HG03521 (cell line): ENCODE data around the gene RRAGC.
A peak's percentile ranks its signal among the peaks of the same experiment; 100 is the strongest.

Source experiments
- ATAC-seq: cut with Tn5 transposase; IDR thresholded peaks from one replicate; pipeline ENCODE4 v1.9.1; 2021; ENCODE audit warnings: mild to moderate bottlenecking, moderate library complexity; ENCODE audit not compliant: unreplicated experiment

Gene RRAGC

GRCh38 chr1:38859561-38860453 is at the start of gene RRAGC:
RRAGC (minus strand) TSS chr1:38859772; CDS start chr1:38859646, 126 bp downstream.
- ATAC-seq: peak; percentile 95

DNA sequence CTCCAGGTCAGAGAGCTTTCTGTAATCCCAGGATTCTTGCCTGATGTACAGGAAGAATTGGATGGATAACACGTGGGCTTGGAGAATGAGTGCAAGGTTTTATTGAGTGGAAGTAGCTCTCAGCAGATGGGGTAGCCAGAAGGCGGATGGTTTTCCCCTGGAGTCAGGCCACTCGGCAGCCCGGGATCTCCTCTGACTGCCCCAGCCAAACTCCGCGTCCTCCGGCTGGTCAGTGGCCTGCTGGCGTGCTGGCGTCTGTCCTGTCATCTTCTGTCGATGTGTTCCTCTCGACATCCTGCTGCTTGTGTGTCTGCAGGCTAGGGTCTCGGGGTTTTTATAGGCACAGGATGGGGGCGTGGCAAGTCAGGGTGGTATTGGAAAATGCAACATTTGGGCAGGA is 49.2 kb upstream of the RRAGC start:
- ATAC-seq: no peak

DNA sequence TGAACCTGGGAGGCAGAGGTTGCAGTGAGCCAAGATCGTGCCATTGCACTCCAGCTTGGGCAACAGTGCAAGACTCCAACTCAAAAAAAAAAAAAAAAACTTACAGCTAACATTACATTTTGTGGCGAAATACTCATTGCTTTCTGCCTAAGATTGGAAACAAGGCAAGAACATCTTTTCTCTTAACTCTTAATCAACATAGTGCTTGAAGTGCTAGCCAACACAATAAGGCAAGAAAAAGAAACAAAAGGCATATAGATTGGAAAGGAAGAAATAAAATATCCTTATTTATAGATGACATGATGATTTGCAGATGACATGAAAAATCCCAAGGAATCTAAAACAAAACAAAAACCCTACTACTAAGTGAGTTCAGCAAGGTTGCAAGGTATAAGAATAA is 46.4 kb upstream of the RRAGC start:
- no peak for ATAC-seq

DNA sequence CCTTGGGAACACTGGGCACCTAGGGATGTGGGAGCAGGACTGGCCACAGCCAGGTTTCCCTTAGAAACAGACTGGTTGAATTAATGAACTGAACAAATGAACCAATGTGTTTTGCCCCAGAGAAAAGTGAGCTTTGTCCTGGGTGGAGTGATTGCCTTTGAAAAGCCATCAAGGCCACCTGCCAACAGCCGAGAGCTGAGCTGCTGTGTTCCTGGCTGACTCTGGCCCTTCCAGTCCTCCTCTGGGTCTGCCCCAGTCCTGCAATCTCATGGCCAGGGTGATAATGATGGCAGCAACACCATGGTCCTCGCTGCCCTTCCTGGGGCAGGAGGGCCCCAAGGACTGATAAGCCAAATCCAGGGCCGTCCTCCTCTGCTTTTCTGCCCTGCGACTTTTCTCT is 40.0 kb upstream of the RRAGC start:
- ATAC-seq: no peak

DNA sequence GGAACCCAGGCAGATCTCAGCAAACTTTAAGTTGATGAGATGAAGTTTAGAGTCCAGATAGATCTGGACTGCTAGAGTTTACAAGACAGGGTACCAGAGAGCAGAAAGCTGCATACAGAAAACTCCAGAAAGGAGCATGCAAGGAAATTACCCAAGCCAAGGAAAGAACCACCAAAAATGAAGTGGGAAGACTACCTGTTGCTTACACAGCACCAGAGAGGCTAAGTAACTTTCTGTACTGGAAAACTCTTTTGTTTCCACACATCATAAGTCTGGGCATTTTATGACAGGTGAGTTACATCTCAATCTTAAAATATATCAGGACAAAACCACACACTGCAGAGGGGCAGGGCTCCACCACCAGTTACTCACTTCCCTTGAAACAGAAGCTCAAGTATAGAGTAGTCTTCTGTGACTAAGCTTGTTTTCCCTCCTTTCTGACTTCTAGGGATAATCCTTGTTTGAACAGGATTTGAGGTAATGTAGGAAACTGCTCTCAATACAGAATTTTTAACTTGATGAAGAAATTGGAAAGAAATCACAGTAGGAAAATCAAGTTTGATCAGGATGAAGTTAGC is 39.2 kb upstream of the RRAGC start:
- ATAC-seq: no peak

DNA sequence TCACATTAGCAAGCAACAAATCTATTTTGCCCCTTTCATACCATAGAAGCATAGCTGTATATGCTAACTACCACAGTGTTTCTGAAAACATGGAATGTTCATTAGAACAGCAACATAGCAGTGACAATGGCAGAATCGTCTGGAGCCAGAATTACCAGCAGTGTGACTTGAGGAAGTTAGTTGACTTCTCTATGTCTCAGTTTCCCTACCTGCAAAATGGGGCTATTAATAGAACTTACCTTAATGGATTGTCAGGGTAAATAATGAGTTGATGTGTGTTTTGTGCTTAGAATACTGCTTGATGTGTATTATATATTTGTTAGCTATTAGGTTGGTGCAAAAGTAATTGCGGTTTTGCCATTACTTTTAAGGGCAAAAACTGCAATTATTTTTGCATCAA is 36.6 kb upstream of the RRAGC start:
- ATAC-seq: no peak

- ATAC-seq: no peak
Observed at GRCh38 chr1:38892976-38893375, 33.4 kb upstream of the RRAGC start.

- ATAC-seq: no peak
Observed at GRCh38 chr1:38891753-38892152, 32.2 kb upstream of the RRAGC start.

GRCh38 chr1:38889589-38889988 is 30.0 kb upstream of the RRAGC start:
- ATAC-seq: no peak

DNA sequence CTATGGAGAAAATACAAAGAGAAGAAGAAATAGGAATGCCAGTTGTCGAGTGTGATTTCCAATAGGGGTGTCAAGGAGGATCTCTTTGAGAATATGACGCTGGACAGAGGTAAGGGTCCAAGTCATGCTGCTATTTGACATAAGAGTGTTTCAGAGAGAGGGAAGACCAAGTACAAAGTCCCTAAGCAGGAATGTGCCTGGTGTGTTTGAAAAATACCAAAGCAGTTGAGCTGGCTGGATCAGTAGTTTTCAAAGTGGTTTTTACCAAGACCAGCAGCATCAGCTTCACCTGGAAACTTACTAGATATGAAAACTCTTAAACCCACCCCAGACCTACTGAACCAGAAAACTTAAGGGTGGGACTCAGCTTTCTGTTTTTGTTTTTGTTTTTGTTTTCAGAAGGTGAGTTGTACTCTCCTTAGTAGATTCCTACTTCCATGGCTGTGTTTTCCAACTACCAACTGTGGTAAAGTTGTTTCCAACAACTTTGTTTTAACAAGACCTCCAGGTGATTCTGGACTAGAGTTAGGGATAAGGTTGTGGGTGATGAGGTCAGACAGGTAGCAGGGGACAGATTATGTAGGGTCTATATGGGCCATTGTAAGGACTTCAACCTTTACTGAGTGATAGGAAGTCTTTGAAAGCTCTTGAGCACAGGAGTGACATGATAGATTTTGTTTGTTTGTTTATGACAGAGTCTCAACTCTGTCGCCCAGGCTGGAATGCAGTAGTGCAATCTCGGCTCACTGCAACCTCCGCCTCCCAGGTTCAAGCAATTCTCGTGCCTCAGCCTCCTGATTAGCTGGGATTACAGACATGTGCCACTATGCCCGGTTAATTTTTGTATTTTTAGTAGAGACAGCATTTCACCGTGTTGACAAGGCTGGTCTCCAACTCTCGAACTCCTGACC is 29.1 kb upstream of the RRAGC start:
- ATAC-seq: no peak

DNA sequence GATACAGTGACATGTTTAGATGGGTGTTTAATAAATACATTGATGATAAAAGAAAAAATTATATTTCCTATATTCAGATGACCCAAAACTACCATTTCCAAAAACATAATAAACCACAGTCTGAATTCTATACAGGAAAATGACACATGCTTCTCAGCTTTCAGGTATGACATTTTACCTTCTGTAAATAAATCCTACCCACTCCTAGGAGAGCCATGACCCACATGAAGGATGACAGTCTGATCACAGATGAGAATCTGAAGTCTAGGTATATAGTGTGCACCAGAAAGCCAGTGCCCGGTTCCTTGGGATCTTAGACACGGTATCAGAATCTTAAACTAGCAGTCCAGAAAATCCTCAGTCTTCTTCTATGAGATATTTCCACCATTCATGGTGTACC is 25.5 kb upstream of the RRAGC start:
- ATAC-seq: no peak

- no peak for ATAC-seq
Observed at GRCh38 chr1:38881487-38881886, 21.9 kb upstream of the RRAGC start, which contains the start of gene GJA9. GJA9 (minus strand) TSS chr1:38881587; CDS start chr1:38876098, 5,489 bp downstream.

- ATAC-seq: no peak
Observed at GRCh38 chr1:38875811-38876210, 16.2 kb upstream of the RRAGC start.

- ATAC-seq: peak; percentile 99
Observed at GRCh38 chr1:38873027-38873969, 13.7 kb upstream of the RRAGC start, which contains the start of gene MYCBP. MYCBP (minus strand) TSS chr1:38873348; CDS start chr1:38873305, 43 bp downstream.

GRCh38 chr1:38872401-38873026 is 12.9 kb upstream of the RRAGC start:
- ATAC-seq: peak; percentile 17

GRCh38 chr1:38870996-38871395 is 11.4 kb upstream of the RRAGC start:
- no peak for ATAC-seq

- no peak for ATAC-seq
Observed at GRCh38 chr1:38867208-38867607, 7.6 kb upstream of the RRAGC start.

DNA sequence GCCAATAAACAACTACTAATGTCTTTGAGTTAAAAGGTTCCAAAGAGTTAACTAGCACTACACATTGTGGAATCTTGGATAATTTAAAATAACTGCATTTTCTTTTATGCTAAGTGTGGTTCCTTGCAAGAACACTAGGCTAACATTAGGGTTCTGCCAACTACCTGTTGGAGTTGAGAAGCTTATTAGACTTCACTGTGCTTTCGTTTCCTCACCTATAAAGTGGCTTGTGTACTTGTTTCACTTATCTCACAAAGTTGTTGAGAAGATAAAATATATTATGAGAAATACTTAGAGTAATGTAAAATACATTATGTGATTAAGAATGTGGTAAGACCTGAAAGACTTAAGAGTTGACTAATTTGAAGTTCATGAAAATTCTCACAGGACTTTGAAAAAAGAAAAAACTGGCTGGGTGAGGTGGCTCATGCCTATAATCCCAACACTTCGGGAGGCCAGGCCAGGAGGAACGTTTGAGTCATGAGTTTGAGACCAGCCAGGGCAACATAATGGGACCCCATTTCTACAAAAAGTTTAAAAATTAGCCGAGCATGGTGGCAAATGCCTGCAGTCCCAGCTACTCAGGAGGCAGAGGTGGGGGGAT is 5.6 kb upstream of the RRAGC start:
- no peak for ATAC-seq

- no peak for ATAC-seq
Observed at GRCh38 chr1:38860454-38860795, 853 bp upstream of the RRAGC start.
